C1 segment of cervical spinal cord (tissue), 14 donors: Measurements from ENCODE around the gene RRH.
"Not testable (repeated sequence)": the region's sequence is repeated elsewhere in the genome, so short reads cannot be mapped to it uniquely, and the experiment has no call there.

Experiments used
- DNase-seq, 14 donors: peaks; one replicate each; lab custom pipeline; 2025; lab: John Stamatoyannopoulos, UW

Gene RRH

DNA sequence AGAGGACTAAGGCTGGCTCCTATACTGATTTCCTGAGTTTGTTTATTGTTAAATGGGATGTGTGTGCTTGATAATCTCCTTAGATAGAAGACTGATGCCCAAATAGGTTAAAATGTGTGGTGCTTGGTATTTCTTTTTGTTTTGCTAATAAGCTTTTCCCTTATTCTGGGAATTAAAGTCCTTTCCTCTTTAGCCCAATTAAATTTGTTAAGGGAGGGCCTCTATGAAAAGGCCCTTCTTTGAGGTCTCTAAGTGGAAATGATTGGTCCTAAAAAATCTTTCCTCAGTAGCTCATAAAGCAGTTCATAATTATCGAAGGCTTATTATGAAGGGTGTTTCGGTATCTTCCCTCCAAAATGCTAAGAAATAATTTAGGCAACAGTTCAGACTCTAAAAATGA lies at the start of gene RRH:
Gene RRH (plus strand): TSS at position 301 of the 400 bp plus-strand sequence. CDS start 56 bp downstream, at position 357.
- no peak for DNase-seq

DNA sequence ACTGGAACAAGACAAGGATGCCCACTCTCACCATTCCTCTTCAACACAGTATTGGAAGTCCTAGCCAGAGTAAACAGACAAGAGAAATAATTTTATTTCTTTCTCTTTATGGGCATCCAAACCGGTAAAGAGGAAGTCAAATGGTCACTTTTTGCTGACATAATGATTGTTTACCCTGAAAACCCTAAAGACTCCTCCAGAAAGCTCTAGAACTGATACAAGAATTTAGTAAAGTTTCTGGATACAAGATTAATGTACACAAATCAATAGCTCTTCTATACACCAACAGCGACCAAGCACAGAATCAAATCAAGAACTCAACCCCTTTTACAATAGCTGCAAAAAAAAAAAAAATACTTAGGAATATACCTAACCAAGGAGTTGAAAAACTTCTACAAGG lies 45.7 kb upstream of the RRH start:
- DNase-seq = not testable (repeated sequence)

DNA sequence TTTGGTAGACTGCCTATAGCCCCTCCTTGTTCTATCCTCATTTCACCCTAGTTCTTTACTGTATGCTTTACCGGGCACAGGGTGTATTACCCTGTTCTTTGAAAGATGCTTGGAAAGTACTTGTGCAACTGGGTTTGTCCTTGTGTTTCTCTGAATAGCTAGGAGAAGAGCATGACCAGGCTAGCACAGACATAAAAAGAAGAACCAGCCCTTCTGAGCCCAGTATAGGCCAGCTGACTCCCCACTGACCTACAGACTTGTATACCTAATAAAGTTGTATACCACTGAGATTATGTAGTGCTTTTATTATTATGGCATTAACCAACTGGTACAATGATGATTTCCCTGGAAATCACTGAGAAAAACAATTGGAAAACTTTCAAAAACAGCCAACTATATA lies 40.9 kb upstream of the RRH start:
- DNase-seq = no peak

DNA sequence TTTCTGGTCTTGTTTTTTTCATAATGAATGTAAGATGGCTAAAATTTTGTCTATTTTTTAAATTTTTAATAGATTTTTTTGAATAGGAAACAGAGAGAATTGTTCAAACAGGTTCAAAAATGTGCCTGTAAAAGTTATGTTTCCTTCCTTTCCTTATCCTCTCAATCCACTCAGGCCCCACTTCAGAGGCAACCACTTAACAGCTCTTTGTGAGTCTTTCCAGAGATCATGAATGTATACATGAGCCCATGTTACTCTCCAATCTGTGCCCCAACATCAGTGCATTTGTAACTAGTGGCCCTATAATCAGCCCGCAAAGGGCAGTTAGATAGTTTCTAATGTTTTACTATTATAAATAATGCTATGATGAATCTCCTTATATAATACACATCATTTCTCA lies 40.0 kb upstream of the RRH start:
- DNase-seq = no peak

DNA sequence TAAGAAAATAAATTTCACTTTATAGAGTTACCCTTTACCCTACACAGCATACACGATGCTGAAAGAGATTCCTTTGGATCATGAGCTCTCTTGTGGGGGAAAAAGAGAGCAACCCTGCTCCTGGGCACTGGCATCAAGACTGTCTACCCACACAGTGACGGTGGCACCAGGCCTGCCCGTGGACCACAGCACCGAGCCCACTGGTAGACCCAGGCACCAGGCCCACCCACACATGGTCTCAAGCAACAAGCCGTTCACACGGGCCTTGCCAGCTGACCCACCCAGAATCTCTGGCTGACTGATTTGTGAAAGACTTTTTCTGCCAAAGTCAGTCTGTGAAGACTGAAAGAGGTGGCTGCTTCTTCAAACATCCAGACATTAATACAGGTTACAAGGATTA lies 32.7 kb upstream of the RRH start:
- no peak for DNase-seq

DNA sequence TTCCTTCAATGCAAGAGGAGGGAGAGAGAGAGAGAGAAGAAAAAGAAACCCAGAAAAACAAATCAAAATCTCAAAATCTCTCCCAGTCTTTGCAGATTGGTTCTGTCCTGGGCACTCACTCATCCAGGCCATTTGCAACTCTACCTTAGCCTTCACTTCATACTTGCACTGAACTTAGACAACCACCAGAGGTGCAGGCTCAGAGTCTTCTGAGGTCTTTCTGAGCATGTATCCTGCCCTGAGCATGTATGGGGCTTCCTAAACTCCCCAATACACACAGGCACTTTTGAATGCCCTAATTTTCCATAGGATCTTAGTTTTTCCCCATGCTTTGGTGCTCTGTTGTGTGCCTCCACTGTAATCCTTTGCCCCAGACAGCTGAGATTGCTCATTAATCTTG lies 28.9 kb upstream of the RRH start:
- no peak for DNase-seq

DNA sequence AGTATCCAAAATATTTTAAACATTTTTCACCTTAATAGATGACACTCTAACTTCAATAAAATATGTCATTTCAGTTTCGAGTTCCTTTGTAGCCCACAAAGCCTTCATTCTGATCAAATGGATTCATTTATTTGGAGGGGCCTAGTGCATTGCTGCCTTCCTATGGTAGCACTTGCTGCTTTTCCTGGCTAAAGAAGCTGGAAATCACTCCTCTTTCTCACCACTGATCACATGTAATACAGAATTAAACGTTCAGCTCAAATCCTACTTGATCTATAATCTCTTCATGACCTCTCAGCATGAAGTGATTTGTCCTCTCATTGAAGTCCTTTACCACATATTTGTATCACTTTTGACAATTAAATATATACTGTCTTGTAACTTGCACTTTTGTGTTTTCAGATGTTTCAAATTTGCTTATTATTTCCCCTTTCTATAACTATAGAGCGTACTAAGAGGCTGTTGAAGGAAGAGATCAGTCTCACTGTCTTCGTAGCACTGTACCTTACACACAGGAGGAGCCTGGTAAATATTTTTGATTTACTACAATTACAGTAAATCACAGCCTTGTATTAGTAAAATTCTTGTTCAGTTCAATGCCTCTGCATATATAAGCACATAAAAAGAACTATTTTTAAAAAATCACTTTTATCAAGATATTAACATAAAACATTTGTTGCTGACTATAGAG lies 26.5 kb upstream of the RRH start:
- no peak for DNase-seq

GRCh38 chr4:109801895-109802319 lies 25.9 kb upstream of the RRH start, which contains the start of gene CFI:
CFI (minus strand) TSS chr4:109801999; CDS start chr4:109801971, 28 bp downstream.
- DNase-seq = no peak

DNA sequence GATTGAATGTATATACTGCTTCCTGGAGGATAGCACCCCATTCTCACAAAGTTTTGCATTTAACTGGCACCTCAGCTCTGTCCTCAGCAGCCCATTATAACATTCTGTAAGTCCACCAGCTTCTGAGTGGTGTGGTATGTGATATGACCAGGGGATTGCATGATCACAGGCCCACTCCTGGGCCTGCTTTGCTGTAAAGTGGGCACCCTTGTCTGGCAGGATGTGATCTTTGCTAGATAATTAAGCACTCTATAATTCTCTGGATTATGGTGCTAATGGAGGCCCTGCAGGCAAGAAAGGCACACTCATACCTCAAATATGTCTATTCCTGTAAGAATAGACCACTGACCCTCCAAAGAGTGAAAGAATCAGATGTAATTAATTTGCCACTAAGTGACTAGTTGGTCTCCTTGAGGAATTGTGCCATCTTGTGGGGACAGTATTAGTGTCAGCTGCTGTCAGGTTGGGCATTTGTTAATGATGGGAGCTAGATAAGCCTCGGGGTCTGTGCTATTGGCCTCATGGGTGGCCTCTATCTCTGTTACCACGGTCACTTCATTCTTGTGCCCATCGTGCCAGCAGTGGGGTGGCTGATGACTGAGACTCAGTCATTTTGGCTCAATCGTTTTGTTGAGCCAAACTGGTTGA lies 23.7 kb upstream of the RRH start:
- DNase-seq = peak in 1 of 14 donors; percentile 8

DNA sequence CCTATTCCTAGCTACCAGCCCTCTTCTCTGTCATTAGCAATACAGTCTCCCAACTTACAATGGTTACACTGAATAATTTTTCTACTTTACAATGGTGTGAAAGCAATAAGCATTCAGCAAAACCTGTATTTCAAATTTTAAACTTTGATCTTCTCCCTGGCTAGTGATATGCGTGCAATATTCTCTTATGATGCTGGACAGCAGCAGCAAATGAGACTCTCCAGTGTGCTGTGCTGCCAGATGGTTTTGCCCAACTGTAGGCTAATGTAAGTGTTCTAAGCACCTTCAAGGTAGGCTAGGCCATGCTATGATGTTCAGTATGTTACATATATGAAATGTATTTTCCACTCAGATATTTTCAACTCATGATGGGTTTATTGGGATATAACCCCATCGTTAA lies 18.1 kb upstream of the RRH start:
- no peak for DNase-seq

- DNase-seq = no peak
These were observed 17.0 kb upstream of the RRH start for GRCh38 chr4:109810552-109811387.

DNA sequence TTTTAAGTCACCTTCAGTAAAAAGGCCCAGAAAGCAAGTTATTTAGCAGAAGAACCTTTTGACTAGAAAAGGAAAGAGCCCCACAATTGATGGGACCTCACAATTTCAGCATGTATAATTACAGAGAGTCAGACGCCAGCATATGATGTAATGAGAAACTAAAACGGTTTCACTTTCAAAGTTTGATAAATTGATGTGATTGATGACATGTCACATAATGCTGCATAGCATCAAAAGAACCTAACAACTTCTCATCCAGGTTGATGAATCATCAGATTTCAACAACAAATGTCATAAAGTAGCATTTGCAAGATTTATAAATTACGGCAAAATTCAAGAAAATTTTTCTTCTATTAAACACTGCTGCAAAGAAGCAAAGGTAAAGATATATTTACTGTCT lies 16.1 kb upstream of the RRH start:
- no peak for DNase-seq

- DNase-seq = peak; percentile 34 to 90 (median 84)
These were observed 12.4 kb upstream of the RRH start, which contains the start of gene GAR1 for GRCh38 chr4:109815151-109816081. GAR1 (plus strand) TSS chr4:109815762; CDS start chr4:109816165, 403 bp downstream.

DNA sequence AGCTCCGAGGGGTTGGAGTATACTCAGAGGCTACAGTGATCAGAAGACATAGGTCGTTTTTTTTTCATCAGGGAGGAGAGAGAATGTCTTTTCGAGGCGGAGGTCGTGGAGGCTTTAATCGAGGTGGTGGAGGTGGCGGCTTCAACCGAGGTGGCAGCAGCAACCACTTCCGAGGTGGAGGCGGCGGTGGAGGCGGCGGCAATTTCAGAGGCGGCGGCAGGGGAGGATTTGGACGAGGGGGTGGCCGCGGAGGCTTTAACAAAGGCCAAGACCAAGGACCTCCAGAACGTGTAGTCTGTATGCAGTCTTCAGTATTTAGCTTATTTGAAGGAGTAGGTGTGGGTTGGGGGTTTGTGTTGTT lies 11.7 kb upstream of the RRH start:
- DNase-seq = no peak

GRCh38 chr4:109816894-109817293 lies 10.9 kb upstream of the RRH start:
- no peak for DNase-seq

DNA sequence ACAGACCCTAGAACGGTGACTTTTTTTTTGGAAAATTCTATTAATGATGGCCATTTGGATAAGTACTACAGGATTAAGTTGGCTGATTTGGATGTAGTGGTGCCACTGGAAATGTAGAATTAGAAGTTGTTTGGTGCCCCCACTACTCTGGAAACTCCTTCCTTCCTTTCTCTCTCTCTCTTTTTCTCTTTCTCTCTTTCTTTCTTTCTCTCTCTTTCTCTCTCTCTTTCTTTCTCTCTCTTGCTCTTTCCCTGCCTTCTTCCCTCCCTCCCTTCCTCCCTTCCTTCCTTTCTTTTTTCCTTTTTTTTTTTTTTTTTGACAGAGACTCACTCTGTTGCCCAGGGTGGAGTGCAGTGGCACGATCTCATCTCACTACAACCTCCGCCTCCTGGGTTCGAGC lies 9.5 kb upstream of the RRH start:
- DNase-seq = no peak

- peak in 6 of 14 donors; percentile 0 to 41 (median 8) for DNase-seq
These were observed 7.2 kb upstream of the RRH start for GRCh38 chr4:109820563-109820962.

DNA sequence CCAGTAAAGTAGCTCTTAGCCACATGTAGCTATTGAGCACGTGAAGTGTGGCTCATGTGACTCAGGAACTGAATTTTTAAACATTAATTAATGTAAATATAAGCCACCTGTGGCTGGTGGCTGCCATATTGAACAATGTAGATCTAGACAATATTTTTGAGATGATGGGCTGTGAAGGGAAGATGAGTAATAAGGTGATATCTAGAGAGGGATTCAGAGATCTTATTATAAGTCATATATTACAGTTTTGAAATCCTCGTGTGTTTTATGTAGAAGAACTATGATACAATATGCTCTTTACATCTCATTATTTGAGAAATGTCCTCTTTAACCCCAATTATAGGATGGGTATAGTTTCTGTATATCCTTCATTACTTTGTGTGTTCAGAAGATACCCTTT lies 6.6 kb upstream of the RRH start:
- no peak for DNase-seq

DNA sequence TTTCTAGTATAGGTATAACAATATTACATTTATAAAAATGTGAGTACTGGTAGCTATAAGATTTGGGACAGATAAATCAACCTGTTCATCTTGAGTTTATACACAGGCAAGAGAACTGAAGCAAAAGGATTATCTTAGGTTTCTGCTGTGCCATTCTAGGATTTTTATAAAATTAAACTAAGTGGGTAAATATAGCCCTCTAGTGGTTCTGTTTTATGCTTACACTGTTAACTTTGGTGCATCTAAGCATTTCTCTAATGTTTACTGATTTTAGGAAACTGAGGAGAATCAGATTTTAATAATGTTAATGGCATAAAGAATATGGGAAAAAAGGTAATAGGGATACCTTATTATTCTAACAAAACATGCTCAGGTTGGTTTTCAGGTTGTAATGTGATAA lies 1.1 kb upstream of the RRH start:
- peak in 1 of 14 donors; percentile 1 for DNase-seq

GRCh38 chr4:109833756-109834155 lies 6.0 kb downstream of the RRH start:
- DNase-seq = no peak

DNA sequence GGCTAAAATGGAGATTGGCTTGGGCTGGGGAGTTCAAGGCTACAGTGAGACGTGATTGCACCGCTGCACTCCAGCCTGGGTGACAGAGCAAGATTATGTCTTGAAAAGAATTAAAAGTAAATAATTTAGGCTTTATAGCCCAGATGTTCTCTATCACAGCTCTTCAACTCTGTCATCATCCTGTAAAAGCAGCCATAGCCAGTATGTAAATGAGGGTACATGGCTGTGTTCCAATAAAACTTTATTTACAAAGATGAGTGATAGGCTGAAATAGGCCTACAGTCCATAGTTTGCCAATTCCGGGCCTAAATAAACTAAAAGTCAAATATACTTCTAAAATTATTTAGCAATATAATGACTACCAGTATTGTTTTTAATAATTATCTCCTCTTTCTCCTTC lies 9.2 kb downstream of the RRH start:
- no peak for DNase-seq
